A549 (cell line): ENCODE results near the gene COBL.

Experiments used
- BHLHE40 ChIP-seq: IDR thresholded peaks from 2 replicates; pipeline ENCODE4 v1.6.1; 2012; ENCODE audit warnings: low read depth, low read length, inconsistent platforms
- CBX2 ChIP-seq: fragments of 200-600 bp; sonication (generic); IDR thresholded peaks from 2 replicates; pipeline ENCODE4 v1.6.1; 2016; ENCODE audit warnings: low read depth, mild to moderate bottlenecking, borderline replicate concordance
- CEBPB ChIP-seq, 2 experiments: fragments of >200 bp in 1 of 2; sonication (Bioruptor Twin) in 1 of 2; formaldehyde crosslinking in 1 of 2; IDR thresholded peaks; 2 replicates each; pipeline ENCODE4 v1.6.1; 2012 to 2016
- EP300 ChIP-seq, 2 experiments: fragments of >200 bp; sonication (Bioruptor Twin); formaldehyde crosslinking; IDR thresholded peaks; 2 replicates in 1 of 2; 3 replicates in 1 of 2; pipeline ENCODE4 v1.6.1; 2016 to 2017
- HDAC2 ChIP-seq: fragments of 200-600 bp; sonication (generic); IDR thresholded peaks from 2 replicates; pipeline ENCODE4 v1.6.1; 2016
- KDM1A ChIP-seq: fragments of 200-600 bp; sonication (generic); IDR thresholded peaks from 2 replicates; pipeline ENCODE4 v1.6.1; 2016; ENCODE audit warnings: low read depth, mild to moderate bottlenecking
- MYC ChIP-seq: IDR thresholded peaks from 2 replicates; pipeline ENCODE4 v1.6.1; 2012; ENCODE audit warnings: mild to moderate bottlenecking, inconsistent platforms, low read length, improper control_type of control experiment, borderline replicate concordance
- NPAS2 ChIP-seq: fragments of 250-450 bp; sonication (Bioruptor Pico); IDR thresholded peaks from 2 replicates; pipeline ENCODE4 v1.8.0; 2022; ENCODE audit warnings: mild to moderate bottlenecking, moderate library complexity, borderline replicate concordance
- SREBF2 ChIP-seq: fragments of 450-650 bp; IDR thresholded peaks from 2 replicates; pipeline ENCODE4 v1.6.1; 2014; ENCODE audit warnings: mild to moderate bottlenecking, moderate library complexity
- TP53 ChIP-seq: fragments of 250-450 bp; sonication (Bioruptor Pico); IDR thresholded peaks from 2 replicates; pipeline ENCODE4 v1.5.0; 2021; ENCODE audit warnings: mild to moderate bottlenecking, moderate library complexity
- TF ChIP-seq, protein P1 (sequence below): fragments of 450-650 bp; IDR thresholded peaks from 2 replicates; pipeline ENCODE4 v1.6.1; 2014; ENCODE audit warnings: antibody characterized with exemption
- TF ChIP-seq, protein P2 (sequence below): fragments of >200 bp; sonication (Bioruptor Twin); formaldehyde crosslinking; IDR thresholded peaks from 3 replicates; pipeline ENCODE4 v1.5.1; 2016
- TF ChIP-seq, protein P3 (sequence below): IDR thresholded peaks from 2 replicates; pipeline ENCODE4 v1.6.1; 2012

DNA sequence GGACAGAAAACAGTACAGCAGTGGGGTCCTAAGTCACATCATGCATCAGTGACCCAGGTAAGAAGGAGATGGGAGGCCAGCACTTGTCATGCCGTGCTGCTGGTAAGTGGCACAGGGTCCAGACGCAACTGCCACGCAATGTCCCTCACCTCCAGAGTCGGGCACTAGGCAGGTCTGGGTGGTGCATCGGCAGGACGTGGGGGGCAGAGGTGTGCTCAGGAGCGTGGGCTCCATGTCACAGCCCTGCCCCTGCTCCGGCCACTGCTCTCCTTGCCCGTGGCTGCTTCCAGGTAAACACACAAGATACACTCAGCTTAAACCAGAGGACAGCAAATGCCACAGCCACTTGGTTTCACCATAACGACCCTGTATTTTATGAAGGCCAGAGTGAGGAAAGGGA lies 47.3 kb downstream of the COBL start:
- TF ChIP-seq, protein P1, sequence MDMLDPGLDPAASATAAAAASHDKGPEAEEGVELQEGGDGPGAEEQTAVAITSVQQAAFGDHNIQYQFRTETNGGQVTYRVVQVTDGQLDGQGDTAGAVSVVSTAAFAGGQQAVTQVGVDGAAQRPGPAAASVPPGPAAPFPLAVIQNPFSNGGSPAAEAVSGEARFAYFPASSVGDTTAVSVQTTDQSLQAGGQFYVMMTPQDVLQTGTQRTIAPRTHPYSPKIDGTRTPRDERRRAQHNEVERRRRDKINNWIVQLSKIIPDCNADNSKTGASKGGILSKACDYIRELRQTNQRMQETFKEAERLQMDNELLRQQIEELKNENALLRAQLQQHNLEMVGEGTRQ, result no peak
- no peak for TF ChIP-seq TP53 (CRISPR knock-in tag)
- TF ChIP-seq, protein P2, sequence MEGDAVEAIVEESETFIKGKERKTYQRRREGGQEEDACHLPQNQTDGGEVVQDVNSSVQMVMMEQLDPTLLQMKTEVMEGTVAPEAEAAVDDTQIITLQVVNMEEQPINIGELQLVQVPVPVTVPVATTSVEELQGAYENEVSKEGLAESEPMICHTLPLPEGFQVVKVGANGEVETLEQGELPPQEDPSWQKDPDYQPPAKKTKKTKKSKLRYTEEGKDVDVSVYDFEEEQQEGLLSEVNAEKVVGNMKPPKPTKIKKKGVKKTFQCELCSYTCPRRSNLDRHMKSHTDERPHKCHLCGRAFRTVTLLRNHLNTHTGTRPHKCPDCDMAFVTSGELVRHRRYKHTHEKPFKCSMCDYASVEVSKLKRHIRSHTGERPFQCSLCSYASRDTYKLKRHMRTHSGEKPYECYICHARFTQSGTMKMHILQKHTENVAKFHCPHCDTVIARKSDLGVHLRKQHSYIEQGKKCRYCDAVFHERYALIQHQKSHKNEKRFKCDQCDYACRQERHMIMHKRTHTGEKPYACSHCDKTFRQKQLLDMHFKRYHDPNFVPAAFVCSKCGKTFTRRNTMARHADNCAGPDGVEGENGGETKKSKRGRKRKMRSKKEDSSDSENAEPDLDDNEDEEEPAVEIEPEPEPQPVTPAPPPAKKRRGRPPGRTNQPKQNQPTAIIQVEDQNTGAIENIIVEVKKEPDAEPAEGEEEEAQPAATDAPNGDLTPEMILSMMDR, result no peak
- no peak for TF ChIP-seq MYC
- no peak for TF ChIP-seq NPAS2
- TF ChIP-seq CEBPB (IDR thresholded peaks at IDR 0.05), result no peak
- TF ChIP-seq KDM1A, result no peak
- TF ChIP-seq HDAC2, result no peak
- no peak for TF ChIP-seq CBX2
- TF ChIP-seq, protein P3, sequence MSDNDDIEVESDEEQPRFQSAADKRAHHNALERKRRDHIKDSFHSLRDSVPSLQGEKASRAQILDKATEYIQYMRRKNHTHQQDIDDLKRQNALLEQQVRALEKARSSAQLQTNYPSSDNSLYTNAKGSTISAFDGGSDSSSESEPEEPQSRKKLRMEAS, result no peak
- no peak for TF ChIP-seq BHLHE40
- no peak for TF ChIP-seq EP300 (IDR thresholded peaks at IDR 0.05)
- no peak for TF ChIP-seq SREBF2
